K562 (cell line): Measurements from ENCODE around the gene SHBG. TPM values are rescaled to one million over a fixed set of nuclear protein-coding genes. Genes with fewer than 3 reads are reported as not detected.
A peak's percentile ranks its signal among the peaks of the same experiment; 100 is the strongest.

Experiments used
- ATF2 ChIP-seq: sonication (generic); formaldehyde crosslinking; IDR thresholded peaks from 2 replicates; pipeline ENCODE4 v1.8.1; 2022; ENCODE audit warnings: missing genetic modification reagents
- BRD9 ChIP-seq: fragments of 450-650 bp; IDR thresholded peaks from 2 replicates; pipeline ENCODE4 v1.6.1; 2018; ENCODE audit warnings: low read depth; ENCODE audit not compliant: partially characterized antibody
- CAMTA2 ChIP-seq: fragments of 250-450 bp; sonication (Bioruptor Pico); conservative IDR thresholded peaks from 2 replicates; pipeline ENCODE4 v1.5.1; 2022
- CBFA2T2 ChIP-seq: fragments of 450-650 bp; conservative IDR thresholded peaks from 2 replicates; pipeline ENCODE4 v1.6.1; 2017; ENCODE audit warnings: mild to moderate bottlenecking
- DACH1 ChIP-seq: fragments of 450-650 bp; IDR thresholded peaks from 2 replicates; pipeline ENCODE4 v1.6.1; 2018; ENCODE audit not compliant: partially characterized antibody
- MAFK ChIP-seq: IDR thresholded peaks from 2 replicates; pipeline ENCODE4 v1.6.1; 2011; ENCODE audit warnings: low read length, improper control_type of control experiment
- MTA1 ChIP-seq: fragments of 450-650 bp; IDR thresholded peaks from 2 replicates; pipeline ENCODE4 v1.6.1; 2017; ENCODE audit warnings: borderline replicate concordance
- NFIX ChIP-seq: fragments of 250-450 bp; sonication (Bioruptor Pico); IDR thresholded peaks from 2 replicates; pipeline ENCODE4 v1.4.0; 2020; ENCODE audit warnings: low read depth, mild to moderate bottlenecking, moderate library complexity
- NONO ChIP-seq, 2 experiments: fragments of 200-400 bp in 1 of 2; fragments of 450-650 bp in 1 of 2; formaldehyde crosslinking in 1 of 2; IDR thresholded peaks; 2 replicates each; pipeline ENCODE4 v1.6.1; 2017; ENCODE audit warnings: low read depth in 2 of 2, mild to moderate bottlenecking in 2 of 2, moderate library complexity in 2 of 2, low read length in 1 of 2
- PHF8 ChIP-seq: fragments of 200-600 bp; sonication (generic); IDR thresholded peaks from 2 replicates; pipeline ENCODE4 v1.6.1; 2012; ENCODE audit warnings: mixed run types, mild to moderate bottlenecking, inconsistent platforms, low read length, moderate library complexity, borderline replicate concordance
- RFX5 ChIP-seq: IDR thresholded peaks from 2 replicates; pipeline ENCODE4 v1.6.1; 2011; ENCODE audit warnings: low read depth, mild to moderate bottlenecking, improper control_type of control experiment, low read length
- TARDBP ChIP-seq: fragments of 450-650 bp; IDR thresholded peaks from 2 replicates; pipeline ENCODE4 v1.6.1; 2016
- ZBED1 ChIP-seq: IDR thresholded peaks from 2 replicates; pipeline ENCODE4 v1.6.1; 2014
- ZC3H8 ChIP-seq: fragments of 450-650 bp; IDR thresholded peaks from 2 replicates; pipeline ENCODE4 v1.6.1; 2017
- ZFP36 ChIP-seq: fragments of 150-350 bp; IDR thresholded peaks from 2 replicates; pipeline ENCODE4 v1.6.1; 2018; ENCODE audit warnings: low read length, low read depth; ENCODE audit not compliant: partially characterized antibody
- ZNF197 ChIP-seq: fragments of 200-800 bp; sonication (Bioruptor generic); IDR thresholded peaks from 2 replicates; pipeline ENCODE4 v1.6.1; 2016; ENCODE audit warnings: low read depth, missing genetic modification characterization, missing compliant biosample characterization
- polyA plus RNA-seq, 8 experiments: library from polyadenylated mRNA; depleted of rRNA in 4 of 8; stranded (reverse) in 5 of 8; unstranded in 3 of 8; fragments of >200 nt; fragmentation: Nextera tagmentation in 2 of 8; fragmentation: Illumina TruSeq in 1 of 8; extraction: Ambion mirVana in 2 of 8; extraction: Trizol in 1 of 8; gene quantifications; 2 replicates each; pipeline versions ENCODE4 v1.2.1 to v1.2.3, GENCODE V29; 2011 to 2014; ENCODE audit warnings: inconsistent platforms in 1 of 8, missing spikeins in 1 of 8
- total RNA-seq, 7 experiments: library from RNA; depleted of rRNA in 6 of 7; stranded (reverse); fragments of >200 nt in 6 of 7; fragmentation: Illumina TruSeq in 2 of 7; extraction: Trizol in 2 of 7; gene quantifications; 2 replicates each; pipeline versions ENCODE4 v1.2.1 to v1.2.3, GENCODE V29; 2011 to 2021; ENCODE audit warnings: low replicate concordance in 1 of 7
- TF ChIP-seq, protein P1 (sequence below): fragments of 250-450 bp; sonication (Bioruptor Pico); IDR thresholded peaks from 2 replicates; pipeline ENCODE4 v1.4.0; 2020; ENCODE audit warnings: mild to moderate bottlenecking, moderate library complexity
- TF ChIP-seq, protein P2 (sequence below): sonication (generic); formaldehyde crosslinking; IDR thresholded peaks from 2 replicates; pipeline ENCODE4 v1.8.0; 2022; ENCODE audit warnings: missing genetic modification reagents, mild to moderate bottlenecking, borderline replicate concordance
- TF ChIP-seq, protein P3 (sequence below), 2 experiments: fragments of 450-650 bp in 1 of 2; sonication (generic) in 1 of 2; formaldehyde crosslinking; conservative IDR thresholded peaks; 2 replicates each; pipeline versions ENCODE4 v1.4.0 to v1.8.1; 2020 to 2022; ENCODE audit warnings: mild to moderate bottlenecking in 1 of 2, missing genetic modification reagents in 1 of 2

SHBG gene
- total and polyA plus RNA-seq, 9 of the 15 experiments (the other 6 are each of a cell fraction or from before 2014, with no cell fraction given), result not detected

DNA sequence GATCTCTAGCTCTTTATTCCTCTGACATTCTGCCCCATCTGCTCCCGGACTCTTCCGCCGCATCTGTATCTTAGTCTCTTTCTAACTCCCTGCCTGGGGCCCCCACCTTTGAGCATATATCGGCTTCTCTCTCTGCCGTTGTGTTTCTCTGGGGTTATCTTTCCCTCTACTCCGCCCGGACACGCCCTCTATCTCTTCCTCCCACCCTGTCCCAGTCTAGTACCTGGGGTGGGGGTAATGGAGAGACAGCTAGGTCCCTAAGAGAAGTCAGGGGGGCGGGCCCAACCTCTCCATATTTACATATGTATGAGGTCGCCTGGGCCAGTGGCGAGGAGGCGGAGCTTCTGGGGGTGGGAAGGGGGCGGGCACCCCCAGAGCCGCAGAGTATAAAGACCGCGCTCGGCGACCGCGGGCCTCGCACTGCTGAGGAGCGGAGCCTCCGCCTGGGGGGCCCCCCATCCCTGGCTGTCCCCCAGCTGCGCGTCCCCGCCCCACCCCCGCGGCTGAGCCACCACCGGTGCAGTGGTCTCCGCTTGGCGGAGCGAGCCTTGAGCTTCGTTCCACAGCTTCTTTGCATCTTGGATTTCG is 20.7 kb downstream of the SHBG start, which contains the start of gene ATP1B2 (continued):
- peak; percentile 62; the same call in 1 of the 2 replicates for TF ChIP-seq PHF8
- no peak for TF ChIP-seq ZBED1
- TF ChIP-seq, protein P1, sequence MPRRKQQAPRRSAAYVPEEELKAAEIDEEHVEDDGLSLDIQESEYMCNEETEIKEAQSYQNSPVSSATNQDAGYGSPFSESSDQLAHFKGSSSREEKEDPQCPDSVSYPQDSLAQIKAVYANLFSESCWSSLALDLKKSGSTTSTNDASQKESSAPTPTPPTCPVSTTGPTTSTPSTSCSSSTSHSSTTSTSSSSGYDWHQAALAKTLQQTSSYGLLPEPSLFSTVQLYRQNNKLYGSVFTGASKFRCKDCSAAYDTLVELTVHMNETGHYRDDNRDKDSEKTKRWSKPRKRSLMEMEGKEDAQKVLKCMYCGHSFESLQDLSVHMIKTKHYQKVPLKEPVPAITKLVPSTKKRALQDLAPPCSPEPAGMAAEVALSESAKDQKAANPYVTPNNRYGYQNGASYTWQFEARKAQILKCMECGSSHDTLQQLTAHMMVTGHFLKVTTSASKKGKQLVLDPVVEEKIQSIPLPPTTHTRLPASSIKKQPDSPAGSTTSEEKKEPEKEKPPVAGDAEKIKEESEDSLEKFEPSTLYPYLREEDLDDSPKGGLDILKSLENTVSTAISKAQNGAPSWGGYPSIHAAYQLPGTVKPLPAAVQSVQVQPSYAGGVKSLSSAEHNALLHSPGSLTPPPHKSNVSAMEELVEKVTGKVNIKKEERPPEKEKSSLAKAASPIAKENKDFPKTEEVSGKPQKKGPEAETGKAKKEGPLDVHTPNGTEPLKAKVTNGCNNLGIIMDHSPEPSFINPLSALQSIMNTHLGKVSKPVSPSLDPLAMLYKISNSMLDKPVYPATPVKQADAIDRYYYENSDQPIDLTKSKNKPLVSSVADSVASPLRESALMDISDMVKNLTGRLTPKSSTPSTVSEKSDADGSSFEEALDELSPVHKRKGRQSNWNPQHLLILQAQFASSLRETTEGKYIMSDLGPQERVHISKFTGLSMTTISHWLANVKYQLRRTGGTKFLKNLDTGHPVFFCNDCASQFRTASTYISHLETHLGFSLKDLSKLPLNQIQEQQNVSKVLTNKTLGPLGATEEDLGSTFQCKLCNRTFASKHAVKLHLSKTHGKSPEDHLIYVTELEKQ (CRISPR knock-in tag), result no peak
- no peak for TF ChIP-seq DACH1
- TF ChIP-seq MTA1, result no peak
- no peak for TF ChIP-seq RFX5
- TF ChIP-seq ZC3H8, result no peak
- no peak for TF ChIP-seq MAFK
- TF ChIP-seq TARDBP, result no peak
- TF ChIP-seq BRD9, result no peak
- TF ChIP-seq NFIX (CRISPR knock-in tag), result no peak
- TF ChIP-seq CAMTA2 (CRISPR knock-in tag), result no peak
- TF ChIP-seq, protein P2, sequence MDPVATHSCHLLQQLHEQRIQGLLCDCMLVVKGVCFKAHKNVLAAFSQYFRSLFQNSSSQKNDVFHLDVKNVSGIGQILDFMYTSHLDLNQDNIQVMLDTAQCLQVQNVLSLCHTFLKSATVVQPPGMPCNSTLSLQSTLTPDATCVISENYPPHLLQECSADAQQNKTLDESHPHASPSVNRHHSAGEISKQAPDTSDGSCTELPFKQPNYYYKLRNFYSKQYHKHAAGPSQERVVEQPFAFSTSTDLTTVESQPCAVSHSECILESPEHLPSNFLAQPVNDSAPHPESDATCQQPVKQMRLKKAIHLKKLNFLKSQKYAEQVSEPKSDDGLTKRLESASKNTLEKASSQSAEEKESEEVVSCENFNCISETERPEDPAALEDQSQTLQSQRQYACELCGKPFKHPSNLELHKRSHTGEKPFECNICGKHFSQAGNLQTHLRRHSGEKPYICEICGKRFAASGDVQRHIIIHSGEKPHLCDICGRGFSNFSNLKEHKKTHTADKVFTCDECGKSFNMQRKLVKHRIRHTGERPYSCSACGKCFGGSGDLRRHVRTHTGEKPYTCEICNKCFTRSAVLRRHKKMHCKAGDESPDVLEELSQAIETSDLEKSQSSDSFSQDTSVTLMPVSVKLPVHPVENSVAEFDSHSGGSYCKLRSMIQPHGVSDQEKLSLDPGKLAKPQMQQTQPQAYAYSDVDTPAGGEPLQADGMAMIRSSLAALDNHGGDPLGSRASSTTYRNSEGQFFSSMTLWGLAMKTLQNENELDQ (CRISPR knock-in tag), result no peak
- TF ChIP-seq ATF2 (CRISPR knock-in tag), result no peak
- TF ChIP-seq CBFA2T2, result peak; percentile 69
- no peak for TF ChIP-seq ZNF197
- TF ChIP-seq, protein P3, sequence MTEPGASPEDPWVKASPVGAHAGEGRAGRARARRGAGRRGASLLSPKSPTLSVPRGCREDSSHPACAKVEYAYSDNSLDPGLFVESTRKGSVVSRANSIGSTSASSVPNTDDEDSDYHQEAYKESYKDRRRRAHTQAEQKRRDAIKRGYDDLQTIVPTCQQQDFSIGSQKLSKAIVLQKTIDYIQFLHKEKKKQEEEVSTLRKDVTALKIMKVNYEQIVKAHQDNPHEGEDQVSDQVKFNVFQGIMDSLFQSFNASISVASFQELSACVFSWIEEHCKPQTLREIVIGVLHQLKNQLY (CRISPR knock-in tag; conservative IDR thresholded peaks at IDR 0.05), result no peak
- peak in 1 of 2 experiments; percentile 51; a peak in 1 of 4 replicates for TF ChIP-seq NONO (IDR thresholded peaks at IDR 0.05; ENCODE audit: low read depth in 2 of 2, low read length in 1 of 2)
- TF ChIP-seq ZFP36, result no peak
